ENCODE results near the gene ZMYM1.
"Not testable (repeated sequence)": the region's sequence is repeated elsewhere in the genome, so short reads cannot be mapped to it uniquely, and the experiment has no call there.

ZMYM1 gene

GRCh38 chr1:35080171-35080854, 1.1 kb downstream of the ZMYM1 start:
- no peak for DNase-seq

GRCh38 chr1:35085421-35085820, 6.2 kb downstream of the ZMYM1 start:
- DNase-seq: no peak

- DNase-seq: no peak
These were observed 18.0 kb downstream of the ZMYM1 start for GRCh38 chr1:35097224-35097623.

GRCh38 chr1:35111106-35111505, 31.9 kb downstream of the ZMYM1 start:
- DNase-seq: no peak

- peak; percentile 1 for DNase-seq
These were observed 33.5 kb downstream of the ZMYM1 start for GRCh38 chr1:35112668-35113067.

GRCh38 chr1:35115459-35116383, 36.5 kb downstream of the ZMYM1 start:
- no peak for DNase-seq

- no peak for DNase-seq
These were observed 41.4 kb downstream of the ZMYM1 start for GRCh38 chr1:35120458-35121133.

- DNase-seq: no peak
These were observed 43.1 kb downstream of the ZMYM1 start for GRCh38 chr1:35122311-35122710.

GRCh38 chr1:35126546-35126945, 47.4 kb downstream of the ZMYM1 start:
- no peak for DNase-seq

GRCh38 chr1:35129080-35129479, 49.9 kb downstream of the ZMYM1 start:
- no peak for DNase-seq

GRCh38 chr1:35136780-35137179, 57.6 kb downstream of the ZMYM1 start:
- no peak for DNase-seq

GRCh38 chr1:35137590-35137989, 58.4 kb downstream of the ZMYM1 start:
- not testable (repeated sequence) for DNase-seq

- not testable (repeated sequence) for DNase-seq
These were observed 63.1 kb downstream of the ZMYM1 start for GRCh38 chr1:35142294-35142693.

GRCh38 chr1:35142728-35143127, 63.5 kb downstream of the ZMYM1 start:
- DNase-seq: not testable (repeated sequence)

GRCh38 chr1:35143737-35144508, 64.7 kb downstream of the ZMYM1 start:
- DNase-seq: no peak

- DNase-seq: not testable (repeated sequence)
These were observed 66.8 kb downstream of the ZMYM1 start for GRCh38 chr1:35145892-35146549.

GRCh38 chr1:35151220-35151619, 72.0 kb downstream of the ZMYM1 start:
- DNase-seq: no peak

- no peak for DNase-seq
These were observed 85.7 kb downstream of the ZMYM1 start for GRCh38 chr1:35164893-35165292.
